Bronchial epithelial cell (primary cell): Measurements from ENCODE around the gene IKBIP. TPM values are rescaled to one million over a fixed set of nuclear protein-coding genes. Genes with fewer than 3 reads are reported as not detected.

ENCODE experiments used
- DNase-seq: peaks from one replicate; pipeline ENCODE4 v3.0.0-alpha.2; 2010; ENCODE audit warnings: low read depth
- FAIRE-seq: peaks from 2 replicates; lab custom pipeline; 2011; peaks lifted over from hg19 to GRCh38; lab: Jason Lieb, UNC
- H3K27me3 ChIP-seq: 2 replicates; pipeline ENCODE4 v1.5.1; 2011; ENCODE audit warnings: low read length; ENCODE audit not compliant: control insufficient read depth, insufficient read depth
- H3K36me3 ChIP-seq: 2 replicates; pipeline ENCODE4 v1.5.1; 2011; ENCODE audit warnings: low read length; ENCODE audit not compliant: control insufficient read depth, insufficient read depth
- H3K4me3 ChIP-seq: 2 replicates; pipeline ENCODE4 v1.5.1; 2011; ENCODE audit warnings: mild to moderate bottlenecking, low read depth, low read length, control low read depth
- total RNA-seq: library from RNA; depleted of rRNA; stranded (reverse); fragments of >200 nt; gene quantifications from 2 replicates; pipeline ENCODE4 v1.2.1, GENCODE V29; 2014
- TF ChIP-seq, protein P1 (sequence below): IDR thresholded peaks from 2 replicates; pipeline ENCODE4 v1.5.1; 2011; ENCODE audit warnings: mild to moderate bottlenecking, moderate library complexity, low read length, control low read depth, inconsistent platforms; ENCODE audit not compliant: insufficient read depth, severe bottlenecking

The IKBIP gene
- total RNA-seq, 1 donor from 2014 or later: 10.0 TPM

DNA sequence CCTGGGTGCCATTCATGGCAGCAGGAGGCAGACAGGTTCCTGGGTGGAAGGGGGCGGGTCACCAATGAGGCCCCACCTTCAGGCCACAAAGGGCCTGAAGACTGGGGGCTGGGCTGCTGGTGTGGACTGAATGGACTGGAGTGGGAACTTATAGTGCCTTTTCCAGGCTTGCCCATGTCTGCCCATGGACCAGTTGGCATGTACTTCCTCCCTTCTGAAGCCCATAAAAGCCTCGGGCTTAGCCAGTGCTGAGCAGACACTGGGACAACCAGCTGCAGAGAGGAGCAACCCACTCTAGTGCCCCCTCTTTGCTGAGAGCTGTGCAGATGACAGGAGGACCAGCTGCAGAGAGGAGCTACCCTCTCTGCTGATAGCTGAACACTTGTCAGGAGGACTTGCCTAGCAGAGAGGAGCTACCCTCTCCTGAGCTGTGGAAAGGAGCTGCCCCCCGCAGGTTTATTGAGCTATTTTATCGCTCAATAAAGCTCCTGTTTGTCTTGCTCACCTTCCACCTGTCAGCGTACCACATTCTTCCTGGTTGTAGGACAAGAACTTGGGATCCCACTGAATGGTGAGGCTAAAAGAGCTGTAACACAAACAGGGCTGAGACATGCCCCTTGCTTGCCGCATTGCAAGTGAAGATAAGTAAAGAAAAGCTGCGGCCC lies 34.5 kb upstream of the IKBIP start:
- TF ChIP-seq, protein P1, sequence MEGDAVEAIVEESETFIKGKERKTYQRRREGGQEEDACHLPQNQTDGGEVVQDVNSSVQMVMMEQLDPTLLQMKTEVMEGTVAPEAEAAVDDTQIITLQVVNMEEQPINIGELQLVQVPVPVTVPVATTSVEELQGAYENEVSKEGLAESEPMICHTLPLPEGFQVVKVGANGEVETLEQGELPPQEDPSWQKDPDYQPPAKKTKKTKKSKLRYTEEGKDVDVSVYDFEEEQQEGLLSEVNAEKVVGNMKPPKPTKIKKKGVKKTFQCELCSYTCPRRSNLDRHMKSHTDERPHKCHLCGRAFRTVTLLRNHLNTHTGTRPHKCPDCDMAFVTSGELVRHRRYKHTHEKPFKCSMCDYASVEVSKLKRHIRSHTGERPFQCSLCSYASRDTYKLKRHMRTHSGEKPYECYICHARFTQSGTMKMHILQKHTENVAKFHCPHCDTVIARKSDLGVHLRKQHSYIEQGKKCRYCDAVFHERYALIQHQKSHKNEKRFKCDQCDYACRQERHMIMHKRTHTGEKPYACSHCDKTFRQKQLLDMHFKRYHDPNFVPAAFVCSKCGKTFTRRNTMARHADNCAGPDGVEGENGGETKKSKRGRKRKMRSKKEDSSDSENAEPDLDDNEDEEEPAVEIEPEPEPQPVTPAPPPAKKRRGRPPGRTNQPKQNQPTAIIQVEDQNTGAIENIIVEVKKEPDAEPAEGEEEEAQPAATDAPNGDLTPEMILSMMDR: no peak
- no peak for FAIRE-seq
- Histone ChIP-seq H3K27me3 (no peaks in the 10 kb centered on the region), H3K36me3 (peaks cover 13% of the 10 kb centered on the region), H3K4me3 (no peak overlapping the region)
- no peak for DNase-seq

DNA sequence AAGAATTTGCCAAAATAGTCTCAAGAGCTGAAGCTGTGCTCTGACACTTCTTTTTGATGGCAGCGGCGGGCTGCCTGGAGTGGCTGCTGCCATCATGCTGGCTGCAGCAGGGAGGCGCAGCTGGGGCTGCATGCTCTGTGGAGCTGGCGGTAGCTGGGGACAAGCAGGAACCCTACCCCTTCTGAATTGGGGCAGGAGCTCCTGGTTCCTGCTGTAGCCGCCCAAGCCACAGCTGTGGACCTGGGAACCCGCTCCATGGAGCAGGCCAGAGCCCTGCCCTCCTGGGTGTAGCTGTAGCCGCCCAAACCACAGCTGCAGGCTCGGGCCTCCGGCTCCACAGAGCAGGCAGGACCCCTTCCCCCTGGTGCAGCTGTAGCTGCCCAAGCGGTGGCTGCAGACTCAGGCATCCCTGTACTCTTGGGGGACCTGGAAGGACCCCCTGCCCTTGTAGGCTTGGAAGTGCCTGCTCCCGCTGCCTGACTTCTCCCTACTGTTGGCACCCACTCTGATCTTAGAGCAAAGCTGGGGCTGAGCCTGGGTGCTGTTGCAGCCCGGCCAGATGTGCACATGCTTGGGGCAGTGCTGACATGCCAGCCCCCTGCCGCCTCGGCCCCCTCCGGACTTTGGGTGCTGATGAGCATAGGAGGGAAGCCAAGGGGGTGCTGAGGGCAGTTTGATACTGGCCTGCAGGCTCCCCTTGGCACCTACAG lies 33.8 kb upstream of the IKBIP start:
- peaks cover 12% of the 10 kb centered on the region for H3K36me3 ChIP-seq
- TF ChIP-seq, protein P1: no peak
- FAIRE-seq (no peak), DNase-seq (no peak)
- H3K4me3 ChIP-seq: no peak overlapping the region
- no peaks in the 10 kb centered on the region for H3K27me3 ChIP-seq

DNA sequence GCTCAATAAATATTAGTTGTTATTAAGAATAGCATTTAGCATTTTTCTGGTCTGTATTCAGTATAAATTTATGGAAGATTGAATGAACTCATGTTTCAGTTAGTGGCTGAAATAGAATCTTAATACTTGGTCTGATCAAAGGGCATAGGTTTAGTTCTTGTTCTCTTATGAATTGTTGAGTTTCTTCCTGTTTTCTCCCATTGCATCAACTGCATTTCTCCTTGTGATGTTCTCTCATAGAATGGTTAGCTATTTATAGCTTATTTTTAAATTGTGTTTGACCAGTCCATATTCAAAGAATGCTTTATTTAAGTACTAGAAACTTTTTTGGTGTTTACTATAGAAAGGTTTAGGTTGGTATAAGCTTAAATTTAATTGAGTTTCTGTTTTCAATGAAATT lies 30.3 kb upstream of the IKBIP start:
- no peak overlapping the region for H3K4me3 ChIP-seq
- H3K27me3 ChIP-seq: no peaks in the 10 kb centered on the region
- peaks cover 10% of the 10 kb centered on the region for H3K36me3 ChIP-seq
- FAIRE-seq (no peak), DNase-seq (no peak)
- TF ChIP-seq, protein P1: no peak

DNA sequence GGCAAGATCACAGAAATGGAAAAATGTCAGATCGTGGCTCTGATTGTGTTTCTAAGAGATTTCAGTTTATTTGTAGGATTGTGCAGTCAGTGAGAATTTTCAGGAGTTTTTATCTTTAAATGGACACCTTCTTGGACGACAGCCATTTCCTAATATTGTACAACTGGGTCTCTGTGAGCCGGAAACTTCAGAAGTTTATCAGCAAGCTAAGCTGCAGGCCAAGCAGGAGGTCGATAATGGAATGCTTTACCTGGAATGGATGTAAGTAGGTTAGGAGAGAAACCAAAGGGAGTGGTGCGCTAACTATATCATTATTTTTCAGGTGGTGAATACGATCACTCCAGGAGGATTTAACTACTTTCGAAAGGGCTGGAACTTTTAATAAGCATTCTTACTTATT lies 26.9 kb upstream of the IKBIP start:
- Histone ChIP-seq H3K27me3 (no peaks in the 10 kb centered on the region), H3K4me3 (no peak overlapping the region), H3K36me3 (no peaks in the 10 kb centered on the region)
- DNase-seq: no peak
- TF ChIP-seq, protein P1: no peak
- FAIRE-seq: no peak

DNA sequence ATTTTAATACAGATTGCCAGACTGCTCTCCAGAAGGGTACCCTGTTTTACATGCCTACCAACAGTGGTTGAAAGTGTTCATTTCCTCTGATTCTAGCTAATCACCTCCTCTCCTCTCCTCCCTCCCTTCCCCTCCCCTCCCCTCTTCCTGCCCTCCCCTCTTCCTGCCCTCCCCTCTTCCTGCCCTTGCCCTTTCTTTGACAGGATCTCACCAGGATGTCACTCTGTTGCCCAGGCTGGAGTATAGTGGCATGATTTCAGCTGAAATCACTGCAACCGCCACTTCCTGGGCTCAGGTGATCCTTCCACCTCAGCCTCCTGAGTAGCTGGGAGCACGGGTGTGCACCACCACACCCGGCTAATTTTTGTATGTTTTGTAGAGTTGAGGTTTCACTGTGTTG lies 25.2 kb upstream of the IKBIP start:
- Histone ChIP-seq H3K36me3 (no peaks in the 10 kb centered on the region), H3K27me3 (no peaks in the 10 kb centered on the region), H3K4me3 (no peak overlapping the region)
- FAIRE-seq: no peak
- DNase-seq: no peak
- TF ChIP-seq, protein P1: no peak
